GM23248 (cell line): Measurements from ENCODE around the gene ZBTB46. TPM values are rescaled to one million over a fixed set of nuclear protein-coding genes. Genes with fewer than 3 reads are reported as not detected.

ENCODE experiments used
- DNase-seq: peaks from one replicate; pipeline ENCODE4 v3.0.0-alpha.2; 2015
- H2AFZ ChIP-seq: fragments of 200-600 bp; sonication (generic); 2 replicates; pipeline ENCODE4 v1.6.1; 2016; ENCODE audit warnings: antibody characterized with exemption
- H3F3A ChIP-seq: fragments of 200-600 bp; sonication (generic); 2 replicates; pipeline ENCODE4 v1.6.1; 2016; ENCODE audit warnings: mild to moderate bottlenecking, antibody characterized with exemption, mixed run types; ENCODE audit not compliant: insufficient read depth
- H3K27ac ChIP-seq: fragments of 200-600 bp; sonication (generic); 2 replicates; pipeline ENCODE4 v1.5.1; 2016; ENCODE audit warnings: mild to moderate bottlenecking
- H3K27me3 ChIP-seq: fragments of 200-600 bp; sonication (generic); replicated peaks from 2 replicates; pipeline ENCODE4 v1.6.1; 2016; ENCODE audit warnings: mild to moderate bottlenecking; ENCODE audit not compliant: insufficient read depth
- H3K36me3 ChIP-seq: fragments of 200-600 bp; sonication (generic); 2 replicates; pipeline ENCODE4 v1.6.1; 2016; ENCODE audit warnings: low read depth, mild to moderate bottlenecking
- H3K4me1 ChIP-seq: fragments of 200-600 bp; sonication (generic); 2 replicates; pipeline ENCODE4 v1.6.1; 2016; ENCODE audit warnings: mild to moderate bottlenecking; ENCODE audit not compliant: insufficient read depth
- H3K4me2 ChIP-seq: fragments of 200-600 bp; sonication (generic); one replicate; pipeline ENCODE4 v1.6.1; 2016; ENCODE audit warnings: mild to moderate bottlenecking; ENCODE audit not compliant: unreplicated experiment
- H3K4me3 ChIP-seq: fragments of 200-600 bp; sonication (generic); 2 replicates; pipeline ENCODE4 v1.5.1; 2016; ENCODE audit warnings: mild to moderate bottlenecking
- H3K79me2 ChIP-seq: fragments of 200-600 bp; sonication (generic); 2 replicates; pipeline ENCODE4 v1.6.1; 2016; ENCODE audit warnings: mild to moderate bottlenecking; ENCODE audit not compliant: insufficient read depth
- H3K9ac ChIP-seq: fragments of 200-600 bp; sonication (generic); 2 replicates; pipeline ENCODE4 v1.6.1; 2016; ENCODE audit warnings: mild to moderate bottlenecking
- H3K9me2 ChIP-seq: fragments of 200-600 bp; sonication (generic); 2 replicates; pipeline ENCODE4 v1.6.1; 2016; ENCODE audit warnings: mixed run types, mild to moderate bottlenecking, moderate library complexity; ENCODE audit not compliant: insufficient read depth
- H3K9me3 ChIP-seq: fragments of 200-600 bp; sonication (generic); one replicate; pipeline ENCODE4 v1.6.1; 2017; ENCODE audit warnings: low read depth
- H4K20me1 ChIP-seq: fragments of 200-600 bp; sonication (generic); 2 replicates; pipeline ENCODE4 v1.6.0; 2016; ENCODE audit not compliant: insufficient read depth
- EZH2 ChIP-seq: fragments of 200-600 bp; sonication (generic); IDR thresholded peaks from 2 replicates; pipeline ENCODE4 v1.6.1; 2018; ENCODE audit warnings: antibody characterized with exemption, mild to moderate bottlenecking; ENCODE audit not compliant: insufficient read depth, poor library complexity, severe bottlenecking
- EZH2phosphoT487 ChIP-seq: fragments of 200-600 bp; sonication (generic); IDR thresholded peaks from 2 replicates; pipeline ENCODE4 v1.6.1; 2018; ENCODE audit warnings: antibody characterized with exemption, moderate library complexity, mild to moderate bottlenecking, low read depth; ENCODE audit not compliant: insufficient read depth
- WGBS, 2 experiments: methylation state at CpG; one replicate each; pipeline ENCODE4 v1.1.6; 2015 to 2017; ENCODE audit warnings: low lambda C conversion rate in 2 of 2, low coverage in 1 of 2; ENCODE audit errors: missing lambda C conversion rate in 2 of 2; 5-methylcytosine and 5-hydroxymethylcytosine counted together
- in situ Hi-C: fragments of 300-500 bp; cut with MboI; formaldehyde crosslinking; loops from 2 replicates; pipeline ENCODE4 v1.15.0; 2020
- polyA plus RNA-seq: library from polyadenylated mRNA; unstranded; fragments of >200 nt; fragmentation: Nextera tagmentation; extraction: Ambion mirVana; gene quantifications from 2 replicates; pipeline ENCODE4 v1.2.1, GENCODE V29; 2016
- total RNA-seq: library from RNA; depleted of rRNA; stranded (reverse); fragments of >200 nt; shearing (Covaris generic); gene quantifications from 2 replicates; pipeline ENCODE4 v1.2.3, GENCODE V29; 2014

ZBTB46 gene
- total and polyA plus RNA-seq, 2 experiments from 2014 or later: 0.33 to 1.9 TPM

DNA sequence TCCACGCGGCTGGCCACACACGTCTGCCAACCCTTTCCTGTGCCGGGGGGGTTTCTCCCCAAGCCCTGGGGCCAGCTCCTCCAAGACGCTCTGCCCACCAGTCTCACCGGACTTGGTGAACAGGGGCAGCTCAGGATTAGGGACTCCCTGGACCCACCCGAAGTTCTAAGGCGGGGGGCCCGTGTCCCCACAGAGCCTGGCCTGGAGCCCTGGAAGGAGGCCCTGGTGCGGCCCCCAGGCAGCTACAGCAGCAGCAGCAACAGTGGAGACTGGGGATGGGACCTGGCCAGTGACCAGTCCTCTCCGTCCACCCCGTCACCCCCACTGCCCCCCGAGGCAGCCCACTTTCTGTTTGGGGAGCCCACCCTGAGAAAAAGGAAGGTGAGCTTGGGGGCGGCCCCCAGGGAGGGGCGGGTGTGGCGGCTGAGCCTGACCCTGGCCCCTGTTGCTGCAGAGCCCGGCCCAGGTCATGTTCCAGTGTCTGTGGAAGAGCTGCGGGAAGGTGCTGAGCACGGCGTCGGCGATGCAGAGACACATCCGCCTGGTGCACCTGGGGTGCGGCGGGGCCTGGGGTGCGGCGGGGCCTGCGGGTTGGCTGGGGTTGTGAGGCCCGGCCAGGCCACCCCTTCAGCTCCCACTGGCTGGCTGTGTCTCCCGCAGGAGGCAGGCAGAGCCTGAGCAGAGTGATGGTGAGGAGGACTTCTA is 89.2 kb downstream of the ZBTB46 start:
- no peak overlapping the region for H2AFZ ChIP-seq
- peak overlapping the region; percentile 68 for H3K4me3 ChIP-seq
- WGBS, 2 experiments: 77 to 82% methylated on average over 10 to 30 of the region's 30 CpGs
- in situ Hi-C loops: no loop called here
- no peaks in the 10 kb centered on the region for H3K9me3 ChIP-seq
- H3K79me2 ChIP-seq: no peaks in the 10 kb centered on the region
- peaks cover 7% of the 10 kb centered on the region; the same call in 1 of the 2 replicates for H3K4me1 ChIP-seq
- peaks cover 12% of the 10 kb centered on the region; the same call in 1 of the 2 replicates for H3F3A ChIP-seq
- DNase-seq: no peak
- no peaks in the 10 kb centered on the region for H3K9me2 ChIP-seq
- H3K27ac ChIP-seq: no peak overlapping the region
- no peaks in the 10 kb centered on the region for H4K20me1 ChIP-seq
- no peaks in the 10 kb centered on the region for H3K27me3 ChIP-seq
- peak overlapping the region; percentile 70 for H3K4me2 ChIP-seq
- 0 out of 2 replicates have a peak, but pooled peaks cover 8% of the 10 kb centered on the region for H3K36me3 ChIP-seq
- H3K9ac ChIP-seq: peak overlapping the region; percentile 78; the same call in 1 of the 2 replicates
- no peak for TF ChIP-seq EZH2
- TF ChIP-seq EZH2phosphoT487: no peak

DNA sequence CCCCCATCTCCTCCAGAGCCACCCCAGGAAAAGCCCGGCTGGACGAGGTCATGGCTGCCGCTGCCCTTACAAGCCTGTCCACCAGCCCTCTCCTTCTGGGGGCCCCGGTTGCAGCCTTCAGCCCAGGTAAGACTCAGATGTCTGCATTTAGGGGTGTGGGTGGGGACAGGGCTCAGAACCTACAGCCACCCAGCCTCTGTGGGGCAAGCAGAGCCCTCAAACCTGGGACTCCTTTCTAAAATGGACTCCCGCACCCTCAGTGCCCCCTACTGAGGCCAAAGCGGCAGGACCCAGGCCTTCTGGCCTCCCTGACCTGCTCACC is 89.7 kb downstream of the ZBTB46 start:
- Histone ChIP-seq H3K27me3 (no peaks in the 10 kb centered on the region), H2AFZ (0 out of 2 replicates have a peak overlapping the region, but pooled peaks have one; percentile 36), H3K9ac (peak overlapping the region; percentile 78), H4K20me1 (no peaks in the 10 kb centered on the region), H3F3A (peaks cover 12% of the 10 kb centered on the region; the same call in 1 of the 2 replicates), H3K9me2 (no peaks in the 10 kb centered on the region), H3K36me3 (0 out of 2 replicates have a peak, but pooled peaks cover 8% of the 10 kb centered on the region), H3K79me2 (no peaks in the 10 kb centered on the region), H3K9me3 (no peaks in the 10 kb centered on the region), H3K4me1 (peaks cover 7% of the 10 kb centered on the region; the same call in 1 of the 2 replicates), H3K4me3 (peak overlapping the region; percentile 68), H3K4me2 (peak overlapping the region; percentile 70), H3K27ac (no peak overlapping the region)
- TF ChIP-seq EZH2: no peak
- no peak for TF ChIP-seq EZH2phosphoT487
- 34 to 37% methylated on average over 6 of the region's 6 CpGs for WGBS, 2 experiments
- in situ Hi-C loops: no loop called here
- DNase-seq: no peak

DNA sequence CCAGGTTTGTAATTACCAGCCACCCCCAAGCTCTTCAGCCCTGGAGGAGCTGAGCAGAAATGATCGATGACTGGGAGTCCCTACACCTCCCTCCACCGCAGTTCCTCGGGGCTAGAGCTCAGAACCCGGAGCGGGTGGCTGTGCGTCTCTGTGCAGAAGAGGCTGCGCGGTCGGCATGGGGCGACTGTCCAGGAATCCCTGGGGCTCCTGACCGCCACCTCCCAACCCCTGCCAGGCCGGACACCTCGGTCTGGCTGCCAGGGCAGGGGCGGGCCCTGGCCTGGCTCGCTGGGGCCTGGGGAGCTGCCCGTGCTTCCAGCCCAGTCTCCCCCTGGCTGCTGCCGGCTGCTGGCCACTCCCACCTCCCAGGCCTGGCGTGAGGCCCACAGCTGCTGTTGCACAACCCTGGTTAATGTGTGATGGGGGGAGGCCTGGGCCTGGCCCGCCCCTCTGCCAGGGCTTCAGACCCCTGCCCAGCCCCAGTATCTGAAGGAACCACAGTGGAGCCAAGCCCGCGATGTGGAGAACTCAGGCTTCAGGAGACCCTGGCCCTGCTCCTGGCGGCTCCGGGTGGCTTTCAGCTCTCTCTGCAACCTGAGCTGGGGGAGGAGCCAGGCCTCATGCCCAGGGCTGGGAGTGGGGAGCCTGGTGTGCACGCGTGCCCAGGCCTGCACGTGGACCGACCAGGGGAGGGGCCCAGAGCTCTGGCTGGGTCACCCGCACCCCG is 90.3 kb downstream of the ZBTB46 start:
- H3K4me2 ChIP-seq: peak overlapping the region; percentile 70
- H3K4me3 ChIP-seq: peak overlapping the region; percentile 68
- H3F3A ChIP-seq: peaks cover 12% of the 10 kb centered on the region; the same call in 1 of the 2 replicates
- H3K36me3 ChIP-seq: 0 out of 2 replicates have a peak, but pooled peaks cover 8% of the 10 kb centered on the region
- H3K9me3 ChIP-seq: no peaks in the 10 kb centered on the region
- no peaks in the 10 kb centered on the region for H3K9me2 ChIP-seq
- no peaks in the 10 kb centered on the region for H3K79me2 ChIP-seq
- TF ChIP-seq EZH2 (no peak), EZH2phosphoT487 (no peak)
- DNase-seq: peak; percentile 88
- peak overlapping the region; percentile 36 for H2AFZ ChIP-seq
- H4K20me1 ChIP-seq: no peaks in the 10 kb centered on the region
- no peaks in the 10 kb centered on the region for H3K27me3 ChIP-seq
- H3K4me1 ChIP-seq: peaks cover 7% of the 10 kb centered on the region; the same call in 1 of the 2 replicates
- H3K9ac ChIP-seq: peak overlapping the region; percentile 78
- peak overlapping the region; percentile 61 for H3K27ac ChIP-seq
- 0 to 2% methylated on average over 20 to 25 of the region's 29 CpGs for WGBS, 2 experiments
- in situ Hi-C loops: no loop called here

- peaks cover 7% of the 10 kb centered on the region; the same call in 1 of the 2 replicates for H3K4me1 ChIP-seq
- in situ Hi-C loops: no loop called here
- peak overlapping the region; percentile 70 for H3K4me2 ChIP-seq
- TF ChIP-seq EZH2phosphoT487: no peak
- no peak for TF ChIP-seq EZH2
- 0 out of 2 replicates have a peak, but pooled peaks cover 8% of the 10 kb centered on the region for H3K36me3 ChIP-seq
- WGBS, 2 experiments: 1% methylated on average over 16 to 44 of the region's 80 CpGs
- no peaks in the 10 kb centered on the region for H3K9me3 ChIP-seq
- H2AFZ ChIP-seq: peak overlapping the region; percentile 36
- H3K9me2 ChIP-seq: no peaks in the 10 kb centered on the region
- peak overlapping the region; percentile 61 for H3K27ac ChIP-seq
- peak; percentile 66 for DNase-seq
- peak overlapping the region; percentile 68 for H3K4me3 ChIP-seq
- peaks cover 12% of the 10 kb centered on the region; the same call in 1 of the 2 replicates for H3F3A ChIP-seq
- no peaks in the 10 kb centered on the region for H3K79me2 ChIP-seq
- H3K9ac ChIP-seq: peak overlapping the region; percentile 78
- no peaks in the 10 kb centered on the region for H3K27me3 ChIP-seq
- no peaks in the 10 kb centered on the region for H4K20me1 ChIP-seq
Measured at GRCh38 chr20:63740070-63740626, 90.9 kb downstream of the ZBTB46 start.
